GM23248 (cell line): ENCODE measurements around the gene CACNA2D1. TPM values are rescaled to one million over a fixed set of nuclear protein-coding genes. Genes with fewer than 3 reads are reported as not detected.

Source experiments
- DNase-seq: peaks from one replicate; pipeline ENCODE4 v3.0.0-alpha.2; 2015
- H2AFZ ChIP-seq: fragments of 200-600 bp; sonication (generic); 2 replicates; pipeline ENCODE4 v1.6.1; 2016; ENCODE audit warnings: antibody characterized with exemption
- H3F3A ChIP-seq: fragments of 200-600 bp; sonication (generic); 2 replicates; pipeline ENCODE4 v1.6.1; 2016; ENCODE audit warnings: mild to moderate bottlenecking, antibody characterized with exemption, mixed run types; ENCODE audit not compliant: insufficient read depth
- H3K27ac ChIP-seq: fragments of 200-600 bp; sonication (generic); 2 replicates; pipeline ENCODE4 v1.5.1; 2016; ENCODE audit warnings: mild to moderate bottlenecking
- H3K27me3 ChIP-seq: fragments of 200-600 bp; sonication (generic); replicated peaks from 2 replicates; pipeline ENCODE4 v1.6.1; 2016; ENCODE audit warnings: mild to moderate bottlenecking; ENCODE audit not compliant: insufficient read depth
- H3K36me3 ChIP-seq: fragments of 200-600 bp; sonication (generic); 2 replicates; pipeline ENCODE4 v1.6.1; 2016; ENCODE audit warnings: low read depth, mild to moderate bottlenecking
- H3K4me1 ChIP-seq: fragments of 200-600 bp; sonication (generic); 2 replicates; pipeline ENCODE4 v1.6.1; 2016; ENCODE audit warnings: mild to moderate bottlenecking; ENCODE audit not compliant: insufficient read depth
- H3K4me2 ChIP-seq: fragments of 200-600 bp; sonication (generic); one replicate; pipeline ENCODE4 v1.6.1; 2016; ENCODE audit warnings: mild to moderate bottlenecking; ENCODE audit not compliant: unreplicated experiment
- H3K4me3 ChIP-seq: fragments of 200-600 bp; sonication (generic); 2 replicates; pipeline ENCODE4 v1.5.1; 2016; ENCODE audit warnings: mild to moderate bottlenecking
- H3K79me2 ChIP-seq: fragments of 200-600 bp; sonication (generic); 2 replicates; pipeline ENCODE4 v1.6.1; 2016; ENCODE audit warnings: mild to moderate bottlenecking; ENCODE audit not compliant: insufficient read depth
- H3K9ac ChIP-seq: fragments of 200-600 bp; sonication (generic); 2 replicates; pipeline ENCODE4 v1.6.1; 2016; ENCODE audit warnings: mild to moderate bottlenecking
- H3K9me2 ChIP-seq: fragments of 200-600 bp; sonication (generic); 2 replicates; pipeline ENCODE4 v1.6.1; 2016; ENCODE audit warnings: mixed run types, mild to moderate bottlenecking, moderate library complexity; ENCODE audit not compliant: insufficient read depth
- H3K9me3 ChIP-seq: fragments of 200-600 bp; sonication (generic); one replicate; pipeline ENCODE4 v1.6.1; 2017; ENCODE audit warnings: low read depth
- H4K20me1 ChIP-seq: fragments of 200-600 bp; sonication (generic); 2 replicates; pipeline ENCODE4 v1.6.0; 2016; ENCODE audit not compliant: insufficient read depth
- EZH2 ChIP-seq: fragments of 200-600 bp; sonication (generic); IDR thresholded peaks from 2 replicates; pipeline ENCODE4 v1.6.1; 2018; ENCODE audit warnings: antibody characterized with exemption, mild to moderate bottlenecking; ENCODE audit not compliant: insufficient read depth, poor library complexity, severe bottlenecking
- EZH2phosphoT487 ChIP-seq: fragments of 200-600 bp; sonication (generic); IDR thresholded peaks from 2 replicates; pipeline ENCODE4 v1.6.1; 2018; ENCODE audit warnings: antibody characterized with exemption, moderate library complexity, mild to moderate bottlenecking, low read depth; ENCODE audit not compliant: insufficient read depth
- WGBS, 2 experiments: methylation state at CpG; one replicate each; pipeline ENCODE4 v1.1.6; 2015 to 2017; ENCODE audit warnings: low lambda C conversion rate in 2 of 2, low coverage in 1 of 2; ENCODE audit errors: missing lambda C conversion rate in 2 of 2; 5-methylcytosine and 5-hydroxymethylcytosine counted together
- in situ Hi-C: fragments of 300-500 bp; cut with MboI; formaldehyde crosslinking; loops from 2 replicates; pipeline ENCODE4 v1.15.0; 2020
- polyA plus RNA-seq: library from polyadenylated mRNA; unstranded; fragments of >200 nt; fragmentation: Nextera tagmentation; extraction: Ambion mirVana; gene quantifications from 2 replicates; pipeline ENCODE4 v1.2.1, GENCODE V29; 2016
- total RNA-seq: library from RNA; depleted of rRNA; stranded (reverse); fragments of >200 nt; shearing (Covaris generic); gene quantifications from 2 replicates; pipeline ENCODE4 v1.2.3, GENCODE V29; 2014

Gene CACNA2D1
- total and polyA plus RNA-seq, 2 experiments from 2014 or later, result 7.7 to 21.2 TPM

DNA sequence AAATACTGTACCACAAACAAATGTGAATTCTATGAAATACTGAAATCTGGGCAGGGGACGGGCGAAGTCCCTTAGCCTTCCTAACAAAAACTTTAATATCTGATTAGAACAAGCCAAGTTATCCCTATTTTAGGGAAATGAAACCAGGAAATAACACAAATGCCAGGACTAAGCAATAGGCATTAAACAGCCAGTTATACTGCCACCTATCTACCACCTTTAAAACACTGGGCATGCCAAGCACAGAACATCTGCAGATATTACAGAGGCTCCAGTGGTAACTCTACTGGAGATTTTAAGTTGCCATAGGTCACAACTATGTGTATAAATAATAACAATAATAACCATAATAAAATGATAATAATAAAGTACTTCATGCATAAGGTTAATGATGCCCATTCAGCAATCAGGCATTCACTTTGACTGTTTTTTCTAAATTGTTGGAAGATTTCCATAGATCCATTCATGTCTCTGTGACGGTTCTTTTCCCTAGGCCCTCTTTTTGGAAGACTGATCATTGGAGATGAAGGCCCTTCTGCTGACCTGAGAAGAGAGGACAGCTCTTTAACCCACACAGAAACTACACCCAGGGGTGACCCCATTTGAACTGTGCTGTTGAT lies 195.7 kb downstream of the CACNA2D1 start:
- H3K79me2 ChIP-seq, result no peaks in the 10 kb centered on the region
- peak; percentile 44 for DNase-seq
- H3K4me3 ChIP-seq, result no peak overlapping the region

DNA sequence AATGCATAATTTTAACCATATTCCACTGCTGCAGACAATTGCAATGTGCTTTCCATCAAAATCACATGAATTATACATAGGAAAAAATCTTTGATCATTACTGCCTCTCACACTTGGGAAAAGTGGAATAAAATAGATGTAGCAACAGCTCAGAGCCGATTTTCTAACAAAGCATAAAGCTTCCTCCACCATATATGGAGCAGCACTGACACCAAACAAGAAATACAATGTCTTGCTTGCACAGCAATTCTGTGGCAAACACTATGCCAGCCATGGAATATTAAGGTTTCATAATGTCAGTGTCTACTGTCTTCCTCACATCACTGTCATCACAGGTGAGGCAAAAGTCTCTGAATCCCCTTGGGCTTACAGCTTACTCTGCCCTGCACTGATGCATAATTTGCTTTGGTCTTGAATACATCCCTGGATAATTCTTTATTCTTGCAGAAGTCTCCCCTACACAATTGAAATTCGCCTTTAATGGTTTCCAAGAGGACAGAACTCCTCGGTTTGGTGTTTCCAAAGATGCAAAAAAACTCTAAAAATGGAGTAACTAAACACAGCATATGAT lies 198.5 kb downstream of the CACNA2D1 start:
- no peak for DNase-seq
- no peaks in the 10 kb centered on the region for H3F3A ChIP-seq
- WGBS, 2 experiments, result 68 to 75% methylated on average over 3 of the region's 3 CpGs
- no peaks in the 10 kb centered on the region for H3K79me2 ChIP-seq
- H4K20me1 ChIP-seq, result no peaks in the 10 kb centered on the region
- H3K27ac ChIP-seq, result no peak overlapping the region
- no peak for TF ChIP-seq EZH2
- TF ChIP-seq EZH2phosphoT487, result no peak
- H3K4me1 ChIP-seq, result no peaks in the 10 kb centered on the region
- no peak overlapping the region for H3K4me3 ChIP-seq
- in situ Hi-C loops, result loop anchor here (25.0 kb wide), 2 partner anchors 492 to 758 kb away; no protein-coding TSS in a partner anchor
- no peak overlapping the region for H2AFZ ChIP-seq
- no peaks in the 10 kb centered on the region for H3K9me2 ChIP-seq
- no peaks in the 10 kb centered on the region for H3K27me3 ChIP-seq
- H3K4me2 ChIP-seq, result no peak overlapping the region
- H3K36me3 ChIP-seq, result no peaks in the 10 kb centered on the region
- H3K9me3 ChIP-seq, result no peaks in the 10 kb centered on the region
- H3K9ac ChIP-seq, result no peak overlapping the region

More for the DNA sequence above, 195.7 kb downstream of the CACNA2D1 start:
- Histone ChIP-seq H3F3A (no peaks in the 10 kb centered on the region), H3K4me1 (no peaks in the 10 kb centered on the region; the same call in 1 of the 2 replicates), H3K9me2 (no peaks in the 10 kb centered on the region), H3K27me3 (no peaks in the 10 kb centered on the region), H3K9me3 (no peaks in the 10 kb centered on the region), H2AFZ (no peak overlapping the region), H3K27ac (no peak overlapping the region), H3K4me2 (no peak overlapping the region), H4K20me1 (no peaks in the 10 kb centered on the region), H3K9ac (no peak overlapping the region), H3K36me3 (no peaks in the 10 kb centered on the region)
- 95 to 98% methylated on average over 3 of the region's 3 CpGs for WGBS, 2 experiments
- in situ Hi-C loops, result loop anchor here (25.0 kb wide), 2 partner anchors 489 to 761 kb away; no protein-coding TSS in a partner anchor
- TF ChIP-seq EZH2phosphoT487 (no peak), EZH2 (no peak)

DNA sequence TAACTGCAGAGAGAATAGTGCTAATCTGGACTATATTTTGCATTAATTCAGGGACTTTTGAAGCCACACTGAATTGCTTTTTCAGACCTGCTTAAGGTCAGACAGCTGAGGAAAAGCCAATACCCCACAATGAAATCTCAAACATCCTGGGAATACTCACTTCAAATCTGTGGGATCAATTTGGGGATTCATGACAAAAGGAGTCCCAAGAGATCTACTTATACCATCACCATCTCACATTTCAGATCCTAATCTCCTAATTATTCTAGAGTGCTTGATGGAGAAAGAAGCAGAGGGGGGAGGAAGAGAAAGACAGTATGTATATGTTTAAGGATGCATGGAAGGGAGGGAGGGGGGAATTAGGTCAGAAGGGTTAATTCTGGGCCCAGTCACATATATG lies 202.2 kb downstream of the CACNA2D1 start:
- Histone ChIP-seq H3F3A (no peaks in the 10 kb centered on the region), H3K9me2 (no peaks in the 10 kb centered on the region), H2AFZ (no peak overlapping the region), H3K4me3 (no peak overlapping the region), H3K27ac (no peak overlapping the region), H3K4me2 (no peak overlapping the region), H3K27me3 (no peaks in the 10 kb centered on the region), H3K36me3 (no peaks in the 10 kb centered on the region), H4K20me1 (no peaks in the 10 kb centered on the region), H3K4me1 (no peaks in the 10 kb centered on the region), H3K9me3 (no peaks in the 10 kb centered on the region), H3K79me2 (no peaks in the 10 kb centered on the region), H3K9ac (no peak overlapping the region)
- no peak for DNase-seq
- TF ChIP-seq EZH2phosphoT487 (no peak), EZH2 (no peak)
- in situ Hi-C loops, result loop anchor here (25.0 kb wide), 2 partner anchors 496 to 754 kb away; no protein-coding TSS in a partner anchor

DNA sequence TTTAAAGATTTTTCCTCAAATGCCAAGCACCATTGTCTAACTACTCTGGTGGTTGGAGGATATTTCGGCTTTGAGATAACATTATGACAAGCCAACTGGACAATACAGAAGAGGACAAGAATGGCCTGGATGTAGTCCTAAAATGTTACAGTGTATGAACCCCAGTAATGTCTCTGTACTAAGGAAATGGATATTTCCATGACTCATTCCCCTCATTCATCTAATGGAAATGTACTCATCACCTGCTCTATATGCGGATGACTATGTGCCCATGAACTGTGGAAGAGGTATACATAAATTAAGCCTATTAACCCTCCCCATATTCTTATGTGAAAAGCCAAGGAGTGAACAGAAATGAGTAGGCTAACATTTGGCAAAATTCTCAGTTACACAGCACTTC lies 207.9 kb downstream of the CACNA2D1 start:
- Histone ChIP-seq H3K79me2 (no peaks in the 10 kb centered on the region), H4K20me1 (no peaks in the 10 kb centered on the region), H3K27ac (no peak overlapping the region), H3K27me3 (no peaks in the 10 kb centered on the region), H3K36me3 (no peaks in the 10 kb centered on the region), H3K4me2 (no peak overlapping the region), H3K9me3 (no peaks in the 10 kb centered on the region), H2AFZ (no peak overlapping the region), H3K9me2 (no peaks in the 10 kb centered on the region), H3K9ac (no peak overlapping the region), H3K4me1 (0 out of 2 replicates have a peak, but pooled peaks cover 9% of the 10 kb centered on the region), H3F3A (0 out of 2 replicates have a peak, but pooled peaks cover 8% of the 10 kb centered on the region), H3K4me3 (no peak overlapping the region)
- peak; percentile 53 for DNase-seq
- 81 to 83% methylated on average over 2 of the region's 2 CpGs for WGBS, 2 experiments
- TF ChIP-seq EZH2phosphoT487 (no peak), EZH2 (no peak)
- in situ Hi-C loops, result loop anchor here (10.0 to 25.0 kb wide), 4 partner anchors 239 to 748 kb away; no protein-coding TSS in a partner anchor
